MCF 10A (cell line): ENCODE data around the gene LRP1B. TPM values are rescaled to one million over a fixed set of nuclear protein-coding genes. Genes with fewer than 3 reads are reported as not detected.

ENCODE experiments used
- BruUV-seq: library from RNA; stranded (reverse); fragments of 400-500 nt; replicated peaks from 2 replicates; lab custom pipeline; 2021; lab: Mats Ljungman, UMichigan
- CTCF ChIA-PET: fragments of 300-600 bp; sonication (Branson Sonifier 250); formaldehyde crosslinking; extraction: SDS; loops from one replicate; lab custom pipeline; 2021; ENCODE audit warnings: antibody characterized with exemption, inconsistent platforms; lab: Yijun Ruan, JAX
- POLR2A ChIA-PET: fragments of 300-600, 350-650 bp; sonication (Branson Sonifier 250); formaldehyde crosslinking; extraction: SDS; loops from one replicate; lab custom pipeline; 2020; ENCODE audit warnings: antibody characterized with exemption, inconsistent platforms; lab: Yijun Ruan, JAX
- DNase-seq: peaks from one replicate; pipeline ENCODE4 v3.0.0-alpha.2; 2018; ENCODE audit not compliant: unreplicated experiment
- H3K27ac Mint-ChIP-seq: one replicate; pipeline ENCODE4 v1.8.0; 2022; ENCODE audit warnings: mild to moderate bottlenecking, low read depth, mixed read lengths; ENCODE audit not compliant: unreplicated experiment
- H3K27me3 Mint-ChIP-seq: one replicate; pipeline ENCODE4 v1.8.0; 2022; ENCODE audit warnings: mixed read lengths; ENCODE audit not compliant: insufficient read depth, unreplicated experiment
- H3K36me3 Mint-ChIP-seq: one replicate; pipeline ENCODE4 v1.8.0; 2022; ENCODE audit warnings: mild to moderate bottlenecking, moderate library complexity, mixed read lengths; ENCODE audit not compliant: insufficient read depth, unreplicated experiment
- H3K4me1 Mint-ChIP-seq: one replicate; pipeline ENCODE4 v1.8.0; 2022; ENCODE audit warnings: mixed read lengths; ENCODE audit not compliant: insufficient read depth, unreplicated experiment
- H3K4me3 Mint-ChIP-seq: one replicate; pipeline ENCODE4 v1.8.0; 2022; ENCODE audit warnings: mild to moderate bottlenecking, moderate library complexity, mixed read lengths; ENCODE audit not compliant: unreplicated experiment
- H3K9me3 Mint-ChIP-seq: one replicate; pipeline ENCODE4 v1.8.0; 2022; ENCODE audit warnings: mixed read lengths; ENCODE audit not compliant: unreplicated experiment
- intact Hi-C: fragments of 100-400 bp; cut with micrococcal nuclease; formaldehyde crosslinking; loops from 2 replicates; pipeline ENCODE4 v1.14.1; 2022
- total RNA-seq: library from RNA; stranded (reverse); gene quantifications from 2 replicates; pipeline ENCODE4 v1.2.3, GENCODE V29; 2022
- TF ChIP-seq, protein P1 (sequence below): fragments of 200-600 bp; IDR thresholded peaks from one replicate; pipeline ENCODE4 v1.8.0; 2022; ENCODE audit warnings: antibody characterized with exemption, mild to moderate bottlenecking; ENCODE audit not compliant: unreplicated experiment

The LRP1B gene
- total RNA-seq, 1 experiment from 2014 or later = not detected

DNA sequence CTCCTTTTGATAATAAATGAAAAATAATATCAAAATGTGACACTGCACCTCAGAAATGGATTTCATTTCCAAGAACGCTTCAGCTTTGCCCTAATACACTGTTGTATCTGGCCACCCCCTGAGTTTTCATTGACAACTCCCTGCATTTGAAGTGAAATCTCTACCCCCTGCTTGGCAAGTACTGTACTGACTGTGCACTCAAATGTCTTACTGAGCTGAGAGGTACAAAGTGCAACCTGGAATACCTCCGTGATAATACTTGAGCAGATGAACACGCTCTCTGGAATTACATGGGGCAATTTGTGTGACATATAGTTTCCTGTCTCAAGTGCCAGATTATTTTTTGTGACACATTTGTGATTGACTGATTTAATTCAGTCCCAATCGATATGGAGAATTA lies 231.1 kb downstream of the LRP1B start:
- intact Hi-C loops = no loop called here
- ChIA-PET POLR2A (no interaction called here), CTCF (no interaction called here)
- H3K4me1 Mint-ChIP-seq = no peaks in the 10 kb centered on the region
- no peaks in the 10 kb centered on the region for H3K36me3 Mint-ChIP-seq
- H3K27me3 Mint-ChIP-seq = peaks cover 52% of the 10 kb centered on the region
- no peak for DNase-seq
- no peak overlapping the region for H3K4me3 Mint-ChIP-seq
- BruUV-seq = no TSS peak
- no peaks in the 10 kb centered on the region for H3K9me3 Mint-ChIP-seq
- TF ChIP-seq, protein P1, sequence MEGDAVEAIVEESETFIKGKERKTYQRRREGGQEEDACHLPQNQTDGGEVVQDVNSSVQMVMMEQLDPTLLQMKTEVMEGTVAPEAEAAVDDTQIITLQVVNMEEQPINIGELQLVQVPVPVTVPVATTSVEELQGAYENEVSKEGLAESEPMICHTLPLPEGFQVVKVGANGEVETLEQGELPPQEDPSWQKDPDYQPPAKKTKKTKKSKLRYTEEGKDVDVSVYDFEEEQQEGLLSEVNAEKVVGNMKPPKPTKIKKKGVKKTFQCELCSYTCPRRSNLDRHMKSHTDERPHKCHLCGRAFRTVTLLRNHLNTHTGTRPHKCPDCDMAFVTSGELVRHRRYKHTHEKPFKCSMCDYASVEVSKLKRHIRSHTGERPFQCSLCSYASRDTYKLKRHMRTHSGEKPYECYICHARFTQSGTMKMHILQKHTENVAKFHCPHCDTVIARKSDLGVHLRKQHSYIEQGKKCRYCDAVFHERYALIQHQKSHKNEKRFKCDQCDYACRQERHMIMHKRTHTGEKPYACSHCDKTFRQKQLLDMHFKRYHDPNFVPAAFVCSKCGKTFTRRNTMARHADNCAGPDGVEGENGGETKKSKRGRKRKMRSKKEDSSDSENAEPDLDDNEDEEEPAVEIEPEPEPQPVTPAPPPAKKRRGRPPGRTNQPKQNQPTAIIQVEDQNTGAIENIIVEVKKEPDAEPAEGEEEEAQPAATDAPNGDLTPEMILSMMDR = no peak
- no peak overlapping the region for H3K27ac Mint-ChIP-seq

DNA sequence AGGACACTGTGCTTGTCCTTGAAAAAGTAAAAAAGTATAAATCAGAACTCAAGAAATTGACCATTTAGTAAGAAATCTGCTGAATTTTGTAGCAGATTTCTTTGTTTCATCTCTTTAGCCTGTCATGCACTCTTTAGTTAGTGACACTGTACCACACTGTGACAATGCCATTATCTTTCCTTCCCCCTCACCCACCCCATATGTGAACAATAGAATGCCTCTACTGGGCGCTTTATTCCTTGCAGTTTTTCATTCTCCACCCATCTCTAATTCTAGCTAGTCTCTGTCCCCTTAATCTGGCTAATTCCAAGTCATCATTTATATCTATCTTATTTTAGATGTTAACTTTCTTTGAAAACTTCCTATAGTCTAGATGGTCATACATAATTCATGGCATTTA lies 241.0 kb downstream of the LRP1B start:
- ChIA-PET CTCF (no interaction called here), POLR2A (no interaction called here)
- Mint-ChIP-seq H3K27ac (no peak overlapping the region), H3K4me3 (no peak overlapping the region), H3K36me3 (no peaks in the 10 kb centered on the region), H3K27me3 (peaks cover 83% of the 10 kb centered on the region), H3K4me1 (no peaks in the 10 kb centered on the region), H3K9me3 (no peaks in the 10 kb centered on the region)
- TF ChIP-seq, protein P1 = no peak
- no peak for DNase-seq
- no TSS peak for BruUV-seq
- intact Hi-C loops = no loop called here

DNA sequence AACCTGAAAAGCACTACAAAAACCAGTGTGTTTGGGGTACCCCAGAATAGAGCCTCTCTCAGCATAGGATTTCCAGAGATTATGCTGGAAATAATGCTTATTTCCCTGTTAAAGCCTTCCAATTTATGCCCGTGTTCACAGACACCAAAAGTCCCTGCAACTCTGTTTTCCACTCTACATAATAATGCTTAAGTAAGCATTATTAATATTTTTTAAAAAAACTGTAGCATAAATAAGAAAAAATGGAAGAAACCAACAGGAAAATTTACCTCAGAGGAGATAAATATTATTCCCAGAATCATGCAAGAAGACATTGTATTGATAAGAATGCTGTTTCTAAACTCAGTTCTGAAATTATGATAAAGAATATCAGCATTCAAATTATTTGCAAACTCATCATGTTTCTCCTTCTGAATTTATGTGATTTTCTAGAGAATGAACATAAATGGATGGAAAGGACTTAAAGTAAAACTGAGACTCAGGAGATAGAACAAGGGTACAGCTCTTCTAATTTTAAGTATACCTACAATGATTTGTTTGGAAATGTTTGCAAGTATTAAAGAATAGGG lies 241.7 kb downstream of the LRP1B start:
- no TSS peak for BruUV-seq
- TF ChIP-seq, protein P1 = no peak
- no peaks in the 10 kb centered on the region for H3K9me3 Mint-ChIP-seq
- intact Hi-C loops = no loop called here
- ChIA-PET POLR2A (no interaction called here), CTCF (no interaction called here)
- no peak overlapping the region for H3K27ac Mint-ChIP-seq
- H3K36me3 Mint-ChIP-seq = no peaks in the 10 kb centered on the region
- no peak overlapping the region for H3K4me3 Mint-ChIP-seq
- H3K4me1 Mint-ChIP-seq = no peaks in the 10 kb centered on the region
- no peak for DNase-seq
- peaks cover 81% of the 10 kb centered on the region for H3K27me3 Mint-ChIP-seq

DNA sequence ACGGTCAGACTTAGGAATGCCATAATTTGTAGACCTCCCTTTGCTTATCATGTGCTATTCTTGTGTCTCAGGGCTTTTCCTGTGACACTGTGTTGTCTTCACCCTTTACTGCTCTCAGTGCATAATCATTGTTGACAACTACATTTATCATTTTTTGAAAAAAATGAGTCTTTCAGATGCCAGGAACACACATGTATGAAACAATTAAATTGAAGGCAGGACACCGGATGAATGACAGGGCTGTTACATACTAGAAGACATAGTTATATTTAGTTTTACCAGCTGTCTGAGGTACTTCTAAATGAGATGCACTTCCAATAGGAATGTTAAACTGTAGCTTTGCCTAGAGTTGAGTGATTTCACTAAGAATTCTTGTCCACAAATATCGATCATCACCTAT lies 243.5 kb downstream of the LRP1B start:
- POLR2A ChIA-PET = no interaction called here
- Mint-ChIP-seq H3K4me1 (no peaks in the 10 kb centered on the region), H3K27me3 (peaks cover 73% of the 10 kb centered on the region), H3K9me3 (no peaks in the 10 kb centered on the region), H3K36me3 (no peaks in the 10 kb centered on the region), H3K27ac (no peak overlapping the region), H3K4me3 (no peak overlapping the region)
- TF ChIP-seq, protein P1 = no peak
- intact Hi-C loops = no loop called here
- CTCF ChIA-PET = interaction anchor here (0.7 to 1.4 kb wide), 3 partner anchors 10 to 450 kb away, joined by 3 to 5 read pairs (median 4); no protein-coding TSS in a partner anchor
- DNase-seq = no peak
- no TSS peak for BruUV-seq
